Endothelial cell of umbilical vein (primary cell): ENCODE data around the gene C2orf81. TPM values are rescaled to one million over a fixed set of nuclear protein-coding genes. Genes with fewer than 3 reads are reported as not detected.

Source experiments
- BruUV-seq: library from RNA; stranded (reverse); fragments of 400-500 nt; replicated peaks from 2 replicates; lab custom pipeline; 2021; lab: Mats Ljungman, UMichigan
- CTCF ChIA-PET: fragments of 300-600, 350-600 bp; sonication (Branson Sonifier 250); formaldehyde crosslinking; loops from one replicate; lab custom pipeline; 2021; ENCODE audit warnings: antibody characterized with exemption, inconsistent platforms; lab: Charles Lee
- POLR2A ChIA-PET: fragments of 300-600, 350-600 bp; sonication (Branson Sonifier 250); formaldehyde crosslinking; loops from one replicate; lab custom pipeline; 2021; ENCODE audit warnings: antibody characterized with exemption, inconsistent platforms; lab: Charles Lee
- DNase-seq: peaks from one replicate; pipeline ENCODE4 v3.0.0-alpha.2; 2011; ENCODE audit warnings: low read depth, low spot score
- FAIRE-seq: peaks from 2 replicates; lab custom pipeline; 2011; peaks lifted over from hg19 to GRCh38; lab: Jason Lieb, UNC
- H2AFZ ChIP-seq: 2 replicates; pipeline ENCODE4 v1.6.0; 2012; ENCODE audit warnings: low read depth, low read length, control low read depth, inconsistent platforms
- H3K27ac ChIP-seq: 2 replicates; pipeline ENCODE4 v1.5.1; 2011; ENCODE audit warnings: low read depth, mild to moderate bottlenecking, control low read depth, low read length, moderate library complexity; ENCODE audit not compliant: insufficient read depth
- H3K27me3 ChIP-seq, 2 experiments: 2 replicates each; pipeline versions ENCODE4 v1.6.0 to v1.6.1; 2011; ENCODE audit warnings: low read length in 2 of 2, mixed read lengths in 1 of 2; ENCODE audit not compliant: control insufficient read depth in 2 of 2, insufficient read depth in 2 of 2
- H3K36me3 ChIP-seq, 2 experiments: 2 replicates in 1 of 2; 3 replicates in 1 of 2; pipeline ENCODE4 v1.5.1; 2011; ENCODE audit warnings: low read length in 2 of 2, mild to moderate bottlenecking in 1 of 2, moderate library complexity in 1 of 2; ENCODE audit not compliant: control insufficient read depth in 2 of 2, insufficient read depth in 2 of 2; ENCODE audit errors: extremely low read depth in 1 of 2
- H3K4me1 ChIP-seq: 3 replicates; pipeline ENCODE4 v1.5.1; 2011; ENCODE audit warnings: mild to moderate bottlenecking, low read length; ENCODE audit not compliant: control insufficient read depth, insufficient read depth; ENCODE audit errors: extremely low read depth
- H3K4me2 ChIP-seq: 2 replicates; pipeline ENCODE4 v1.6.1; 2011; ENCODE audit warnings: low read length, control low read depth, mixed read lengths; ENCODE audit not compliant: insufficient read depth
- H3K4me3 ChIP-seq, 3 experiments: fragments of 200-600 bp in 1 of 3; sonication (generic), shearing (Covaris generic) in 1 of 3; replicated peaks in 1 of 3; 2 replicates each; pipeline ENCODE4 v1.5.1; 2011 to 2016; ENCODE audit warnings: control low read depth in 3 of 3, low read length in 3 of 3, mild to moderate bottlenecking in 2 of 3, inconsistent platforms in 1 of 3, low read depth in 1 of 3, moderate library complexity in 1 of 3; ENCODE audit not compliant: insufficient read depth in 1 of 3
- H3K79me2 ChIP-seq: 2 replicates; pipeline ENCODE4 v1.6.0; 2012; ENCODE audit warnings: low read length, inconsistent platforms; ENCODE audit not compliant: control insufficient read depth, insufficient read depth
- H3K9ac ChIP-seq: replicated peaks from 2 replicates; pipeline ENCODE3; 2011; ENCODE audit warnings: low read length, control low read depth; ENCODE audit not compliant: insufficient read depth; ENCODE audit errors: extremely low read depth
- H3K9me1 ChIP-seq: replicated peaks from 3 replicates; pipeline ENCODE4 v1.6.0; 2011; ENCODE audit warnings: mild to moderate bottlenecking, low read length; ENCODE audit not compliant: control insufficient read depth, insufficient read depth; ENCODE audit errors: extremely low read depth
- H3K9me3 ChIP-seq: replicated peaks from 2 replicates; pipeline ENCODE4 v1.5.1; 2012; ENCODE audit warnings: low read length, inconsistent platforms; ENCODE audit not compliant: control insufficient read depth, insufficient read depth
- H4K20me1 ChIP-seq: replicated peaks from 2 replicates; pipeline ENCODE3; 2011; ENCODE audit warnings: mild to moderate bottlenecking, low read length; ENCODE audit not compliant: control insufficient read depth, insufficient read depth; ENCODE audit errors: extremely low read depth
- EZH2 ChIP-seq: IDR thresholded peaks from 2 replicates; pipeline ENCODE4 v1.6.1; 2012; ENCODE audit warnings: borderline replicate concordance, low read depth, mild to moderate bottlenecking, moderate library complexity, low read length, inconsistent platforms; ENCODE audit not compliant: severe bottlenecking
- FOS ChIP-seq: IDR thresholded peaks from 2 replicates; pipeline ENCODE4 v1.6.1; 2011; ENCODE audit warnings: mild to moderate bottlenecking, low read length, moderate library complexity, borderline replicate concordance; ENCODE audit not compliant: insufficient read depth
- GATA2 ChIP-seq: IDR thresholded peaks from 2 replicates; pipeline ENCODE4 v1.7.0; 2011; ENCODE audit warnings: low read depth, mild to moderate bottlenecking, moderate library complexity, mixed read lengths, low read length; ENCODE audit not compliant: insufficient read length, insufficient read depth
- JUN ChIP-seq: IDR thresholded peaks from 2 replicates; pipeline ENCODE4 v1.6.1; 2011; ENCODE audit warnings: borderline replicate concordance, low read depth; ENCODE audit not compliant: insufficient read length, insufficient read depth
- MAX ChIP-seq: IDR thresholded peaks from 2 replicates; pipeline ENCODE4 v1.6.1; 2011; ENCODE audit not compliant: insufficient read depth, insufficient read length
- MYC ChIP-seq: IDR thresholded peaks from one replicate; pipeline ENCODE4 v1.6.1; 2011; ENCODE audit warnings: mild to moderate bottlenecking, low read depth, low read length
- POLR2A ChIP-seq: IDR thresholded peaks from 2 replicates; pipeline ENCODE4 v1.6.1; 2012; ENCODE audit warnings: low read depth, mild to moderate bottlenecking, control low read depth, low read length
- POLR2AphosphoS5 ChIP-seq: IDR thresholded peaks from 2 replicates; pipeline ENCODE4 v1.6.1; 2012; ENCODE audit warnings: low read depth, mild to moderate bottlenecking, control low read depth, low read length, moderate library complexity; ENCODE audit not compliant: insufficient read depth
- dilution Hi-C: fragments of 300-500 bp; cut with MboI; formaldehyde crosslinking; loops from one replicate; pipeline ENCODE4 v1.15.0; 2019; ENCODE audit warnings: low sequenced_read_pairs; ENCODE audit not compliant: extremely low pct_ligation_motif_present
- intact Hi-C: fragments of 100-400 bp; cut with micrococcal nuclease; formaldehyde crosslinking; loops from one replicate; pipeline ENCODE4 v1.10.0; 2022
- polyA plus RNA-seq, 4 experiments: library from polyadenylated mRNA; depleted of rRNA in 3 of 4; stranded (reverse) in 3 of 4; unstranded in 1 of 4; fragments of >200 nt; gene quantifications; 2 replicates each; pipeline versions ENCODE4 v1.2.1 to v1.2.3, GENCODE V29; 2011 to 2012; ENCODE audit warnings: missing spikeins in 1 of 4
- total RNA-seq: library from RNA; stranded (reverse); gene quantifications from 2 replicates; pipeline ENCODE4 v1.2.3, GENCODE V29; 2021

The C2orf81 gene
- total and polyA plus RNA-seq, 2 donors (not counting 3 experiments of a cell fraction or from before 2014, with no cell fraction given), result 0.17 to 0.71 TPM

- Histone ChIP-seq H3K79me2 (no peaks in the 10 kb centered on the region), H2AFZ (no peak overlapping the region), H3K4me1 (no peaks in the 10 kb centered on the region), H3K9ac (no peak overlapping the region), H3K4me2 (no peak overlapping the region), H3K36me3 (peaks cover 4 to 35% of the 10 kb centered on the region in 2 experiments), H3K27me3 (no peaks in the 10 kb centered on the region), H3K27ac (no peak overlapping the region), H3K9me3 (no peaks in the 10 kb centered on the region), H3K9me1 (no peaks in the 10 kb centered on the region), H4K20me1 (no peaks in the 10 kb centered on the region), H3K4me3 (no peak overlapping the region)
- ChIA-PET POLR2A (no interaction called here), CTCF (interaction anchor here (0.9 to 1.1 kb wide), 3 partner anchors 13 to 27 kb away, joined by 3 to 4 read pairs (median 3); no protein-coding TSS in a partner anchor)
- dilution Hi-C loops, result no loop called here
- TF ChIP-seq GATA2 (no peak), EZH2 (no peak), MYC (no peak), POLR2A (no peak), FOS (no peak), JUN (no peak)
- intact Hi-C loops, result no loop called here
- FAIRE-seq (no peak), DNase-seq (no peak)
- BruUV-seq, result no TSS peak
These were observed 6.1 kb upstream of the C2orf81 start for GRCh38 chr2:74427551-74427950.

- BruUV-seq, result no TSS peak
- Histone ChIP-seq H3K36me3 (peaks cover 4 to 33% of the 10 kb centered on the region in 2 experiments), H3K27ac (no peak overlapping the region), H4K20me1 (no peaks in the 10 kb centered on the region), H3K4me3 (no peak overlapping the region), H3K9me1 (no peaks in the 10 kb centered on the region), H3K79me2 (no peaks in the 10 kb centered on the region), H3K9ac (no peak overlapping the region), H2AFZ (no peak overlapping the region), H3K27me3 (no peaks in the 10 kb centered on the region), H3K4me1 (peaks cover 6% of the 10 kb centered on the region), H3K4me2 (no peak overlapping the region), H3K9me3 (no peaks in the 10 kb centered on the region)
- TF ChIP-seq JUN (no peak), GATA2 (no peak), MYC (no peak), POLR2AphosphoS5 (no peak), MAX (no peak), FOS (no peak)
- DNase-seq (no peak), FAIRE-seq (no peak)
- ChIA-PET CTCF (no interaction called here), POLR2A (no interaction called here)
- dilution Hi-C loops, result no loop called here
- intact Hi-C loops, result no loop called here
These were observed 4.9 kb upstream of the C2orf81 start for GRCh38 chr2:74426181-74426758.
